ENCODE data around the gene ERC2.

The ERC2 gene

GRCh38 chr3:55775366-55776154 is 692.7 kb downstream of the ERC2 start:
- DNase-seq (ENCODE audit: low read depth, low spot score), result no peak
- H3K4me3 ChIP-seq (ENCODE audit: low read length), result no peak overlapping the region

GRCh38 chr3:55774856-55775255 is 693.4 kb downstream of the ERC2 start:
- no peak for DNase-seq (ENCODE audit: low read depth, low spot score)
- no peak overlapping the region for H3K4me3 ChIP-seq (ENCODE audit: low read length)

GRCh38 chr3:55771503-55771902 is 696.8 kb downstream of the ERC2 start:
- DNase-seq (ENCODE audit: low read depth, low spot score), result no peak
- H3K4me3 ChIP-seq (ENCODE audit: low read length), result no peak overlapping the region

GRCh38 chr3:55770077-55770476 is 698.2 kb downstream of the ERC2 start:
- DNase-seq (ENCODE audit: low read depth, low spot score), result no peak
- no peak overlapping the region for H3K4me3 ChIP-seq (ENCODE audit: low read length)

- no peak for DNase-seq (ENCODE audit: low read depth, low spot score)
- H3K4me3 ChIP-seq (ENCODE audit: low read length), result no peak overlapping the region
Measured at GRCh38 chr3:55766753-55767152, 701.5 kb downstream of the ERC2 start.

- DNase-seq (ENCODE audit: low read depth, low spot score), result no peak
- H3K4me3 ChIP-seq (ENCODE audit: low read length), result no peak overlapping the region
Measured at GRCh38 chr3:55765906-55766701, 702.2 kb downstream of the ERC2 start.

GRCh38 chr3:55765398-55765797 is 702.9 kb downstream of the ERC2 start:
- no peak for DNase-seq (ENCODE audit: low read depth, low spot score)
- no peak overlapping the region for H3K4me3 ChIP-seq (ENCODE audit: low read length)

GRCh38 chr3:55756976-55757375 is 711.3 kb downstream of the ERC2 start:
- no peak overlapping the region for H3K4me3 ChIP-seq (ENCODE audit: low read length)
- no peak for DNase-seq (ENCODE audit: low read depth, low spot score)

GRCh38 chr3:55755516-55756205 is 712.6 kb downstream of the ERC2 start:
- DNase-seq (ENCODE audit: low read depth, low spot score), result no peak
- no peak overlapping the region for H3K4me3 ChIP-seq (ENCODE audit: low read length)

GRCh38 chr3:55752911-55753310 is 715.4 kb downstream of the ERC2 start:
- no peak for DNase-seq (ENCODE audit: low read depth, low spot score)
- H3K4me3 ChIP-seq (ENCODE audit: low read length), result no peak overlapping the region

GRCh38 chr3:55751730-55752129 is 716.5 kb downstream of the ERC2 start:
- DNase-seq (ENCODE audit: low read depth, low spot score), result no peak
- no peak overlapping the region for H3K4me3 ChIP-seq (ENCODE audit: low read length)

GRCh38 chr3:55750525-55750924 is 717.7 kb downstream of the ERC2 start:
- H3K4me3 ChIP-seq (ENCODE audit: low read length), result no peak overlapping the region
- DNase-seq (ENCODE audit: low read depth, low spot score), result no peak

GRCh38 chr3:55749036-55749435 is 719.2 kb downstream of the ERC2 start:
- H3K4me3 ChIP-seq (ENCODE audit: low read length), result no peak overlapping the region
- DNase-seq (ENCODE audit: low read depth, low spot score), result no peak

- H3K4me3 ChIP-seq (ENCODE audit: low read length), result no peak overlapping the region
- DNase-seq (ENCODE audit: low read depth, low spot score), result peak; percentile 5
Measured at GRCh38 chr3:55746808-55747413, 721.4 kb downstream of the ERC2 start.

GRCh38 chr3:55742832-55743136 is 725.5 kb downstream of the ERC2 start:
- no peak overlapping the region for H3K4me3 ChIP-seq (ENCODE audit: low read length)

GRCh38 chr3:55742022-55742831 is 726.0 kb downstream of the ERC2 start:
- DNase-seq (ENCODE audit: low read depth, low spot score), result no peak
- no peak overlapping the region for H3K4me3 ChIP-seq (ENCODE audit: low read length)

More at GRCh38 chr3:55742832-55743136, 725.5 kb downstream of the ERC2 start:
- DNase-seq (ENCODE audit: low read depth, low spot score), result no peak

- DNase-seq (ENCODE audit: low read depth, low spot score), result no peak
- no peak overlapping the region for H3K4me3 ChIP-seq (ENCODE audit: low read length)
Measured at GRCh38 chr3:55737186-55737585, 731.1 kb downstream of the ERC2 start.

- no peak overlapping the region for H3K4me3 ChIP-seq (ENCODE audit: low read length)
- no peak for DNase-seq (ENCODE audit: low read depth, low spot score)
Measured at GRCh38 chr3:55735976-55736375, 732.3 kb downstream of the ERC2 start.

GRCh38 chr3:55731741-55732140 is 736.5 kb downstream of the ERC2 start:
- H3K4me3 ChIP-seq (ENCODE audit: low read length), result no peak overlapping the region
- no peak for DNase-seq (ENCODE audit: low read depth, low spot score)
